A549 (cell line): ENCODE data around the gene GJA3. TPM values are rescaled to one million over a fixed set of nuclear protein-coding genes. Genes with fewer than 3 reads are reported as not detected.

Experiments used
- ATAC-seq, 2 experiments: fragments of 200-7000 bp in 1 of 2; fragments of >200 bp in 1 of 2; cut with Nextera tagmentation in 1 of 2; cut with Tn5 transposase in 1 of 2; 3 replicates each; pipeline versions ENCODE4 v1.8.0 to v1.9.1; 2018 to 2020; ENCODE audit warnings: mild to moderate bottlenecking in 1 of 2, moderate library complexity in 1 of 2
- CTCF ChIA-PET: fragments of 300-600 bp; sonication (Branson Sonifier 250); formaldehyde crosslinking; extraction: SDS; loops from one replicate; lab custom pipeline; 2021; ENCODE audit warnings: antibody characterized with exemption, inconsistent platforms; lab: Yijun Ruan, JAX
- POLR2A ChIA-PET: fragments of 350-600 bp; formaldehyde crosslinking; extraction: SDS; loops from one replicate; lab custom pipeline; 2021; ENCODE audit warnings: antibody characterized with exemption, inconsistent platforms; lab: Yijun Ruan, JAX
- DNase-seq, 2 experiments: peaks; one replicate each; pipeline versions ENCODE4 v3.0.0 to v3.0.0-alpha.2; 2011 to 2016; ENCODE audit warnings: low read depth in 1 of 2, low spot score in 1 of 2
- FAIRE-seq: peaks from 2 replicates; lab custom pipeline; 2011; peaks lifted over from hg19 to GRCh38; lab: Jason Lieb, UNC
- H3K27ac ChIP-seq, 2 experiments: fragments of >200 bp; sonication (Bioruptor Twin); formaldehyde crosslinking; 3 replicates each; pipeline ENCODE4 v1.5.1; 2016 to 2017
- H3K4me1 ChIP-seq: fragments of >200 bp; sonication (Bioruptor Twin); formaldehyde crosslinking; 3 replicates; pipeline ENCODE4 v1.6.1; 2016
- H3K4me2 ChIP-seq: fragments of >200 bp; sonication (Bioruptor Twin); formaldehyde crosslinking; 3 replicates; pipeline ENCODE4 v1.6.1; 2016
- H3K4me3 ChIP-seq: fragments of >200 bp; sonication (Bioruptor Twin); formaldehyde crosslinking; 3 replicates; pipeline ENCODE4 v1.5.1; 2016
- H3K9me3 ChIP-seq: fragments of >200 bp; sonication (Bioruptor Twin); formaldehyde crosslinking; 3 replicates; pipeline ENCODE4 v1.6.1; 2016
- CBX8 ChIP-seq: fragments of 200-600 bp; sonication (generic); IDR thresholded peaks from 2 replicates; pipeline ENCODE4 v1.6.1; 2016
- CHD2 ChIP-seq: fragments of 150-350 bp; IDR thresholded peaks from 2 replicates; pipeline ENCODE4 v1.6.1; 2014; ENCODE audit warnings: low read length; ENCODE audit not compliant: partially characterized antibody
- CHD4 ChIP-seq: fragments of 200-600 bp; sonication (generic); IDR thresholded peaks from 2 replicates; pipeline ENCODE4 v1.6.1; 2016; ENCODE audit warnings: antibody characterized with exemption, mild to moderate bottlenecking, borderline replicate concordance
- E2F6 ChIP-seq: IDR thresholded peaks from 2 replicates; pipeline ENCODE4 v1.6.1; 2012; ENCODE audit warnings: low read depth, borderline replicate concordance
- EHMT2 ChIP-seq: fragments of 200-600 bp; sonication (generic); IDR thresholded peaks from 2 replicates; pipeline ENCODE4 v1.6.1; 2016; ENCODE audit warnings: antibody characterized with exemption, low read depth, mild to moderate bottlenecking, moderate library complexity
- FOSL2 ChIP-seq, 2 experiments: fragments of 450-650 bp in 1 of 2; fragments of >200 bp in 1 of 2; sonication (Bioruptor Twin) in 1 of 2; formaldehyde crosslinking; IDR thresholded peaks; 2 replicates each; pipeline versions ENCODE4 v1.5.0 to v1.6.1; 2016 to 2020; ENCODE audit warnings: mild to moderate bottlenecking in 1 of 2, moderate library complexity in 1 of 2
- FOXS1 ChIP-seq: fragments of 250-450 bp; sonication (Bioruptor Pico); IDR thresholded peaks from 2 replicates; pipeline ENCODE4 v1.5.0; 2020; ENCODE audit warnings: mild to moderate bottlenecking, moderate library complexity
- GATA3 ChIP-seq: IDR thresholded peaks from 2 replicates; pipeline ENCODE4 v1.6.1; 2012; ENCODE audit warnings: borderline replicate concordance
- JUN ChIP-seq, 2 experiments: fragments of >200 bp; sonication (Bioruptor Twin); formaldehyde crosslinking; IDR thresholded peaks; 2 replicates in 1 of 2; 3 replicates in 1 of 2; pipeline ENCODE4 v1.6.1; 2016 to 2017
- KDM5A ChIP-seq: fragments of 200-600 bp; sonication (generic); IDR thresholded peaks from 2 replicates; pipeline ENCODE4 v1.6.1; 2016; ENCODE audit warnings: antibody characterized with exemption, mild to moderate bottlenecking
- NFE2L2 ChIP-seq: fragments of 150-350 bp; conservative IDR thresholded peaks from 2 replicates; pipeline ENCODE4 v1.6.1; 2014; ENCODE audit warnings: low read length
- NPAS2 ChIP-seq: fragments of 250-450 bp; sonication (Bioruptor Pico); IDR thresholded peaks from 2 replicates; pipeline ENCODE4 v1.8.0; 2022; ENCODE audit warnings: mild to moderate bottlenecking, moderate library complexity, borderline replicate concordance
- PHF8 ChIP-seq: fragments of 200-600 bp; sonication (generic); IDR thresholded peaks from 2 replicates; pipeline ENCODE4 v1.6.1; 2016; ENCODE audit warnings: low read depth, mild to moderate bottlenecking, antibody characterized with exemption, moderate library complexity, borderline replicate concordance
- POLR2A ChIP-seq: IDR thresholded peaks from 2 replicates; pipeline ENCODE4 v1.6.1; 2012; ENCODE audit warnings: mild to moderate bottlenecking, low read length
- POLR2AphosphoS2 ChIP-seq: conservative IDR thresholded peaks from 2 replicates; pipeline ENCODE4 v1.6.1; 2012; ENCODE audit warnings: low read length, improper control_type of control experiment, inconsistent platforms
- RCOR1 ChIP-seq: fragments of 150-350 bp; IDR thresholded peaks from 2 replicates; pipeline ENCODE4 v1.6.1; 2014; ENCODE audit warnings: antibody characterized with exemption, low read length, low read depth
- SREBF2 ChIP-seq: fragments of 450-650 bp; IDR thresholded peaks from 2 replicates; pipeline ENCODE4 v1.6.1; 2014; ENCODE audit warnings: mild to moderate bottlenecking, moderate library complexity
- TFCP2L1 ChIP-seq: fragments of 250-450 bp; sonication (Bioruptor Pico); IDR thresholded peaks from 2 replicates; pipeline ENCODE4 v1.5.0; 2021; ENCODE audit warnings: mild to moderate bottlenecking
- TP53 ChIP-seq: fragments of 250-450 bp; sonication (Bioruptor Pico); IDR thresholded peaks from 2 replicates; pipeline ENCODE4 v1.5.0; 2021; ENCODE audit warnings: mild to moderate bottlenecking, moderate library complexity
- USF2 ChIP-seq: fragments of 450-650 bp; IDR thresholded peaks from 2 replicates; pipeline ENCODE4 v1.6.1; 2014; ENCODE audit warnings: antibody characterized with exemption
- ZNF302 ChIP-seq: fragments of 250-450 bp; sonication (Bioruptor Pico); IDR thresholded peaks from 2 replicates; pipeline ENCODE4 v1.9.0; 2021; ENCODE audit warnings: inconsistent platforms, mild to moderate bottlenecking, moderate library complexity
- WGBS: methylation state at CpG from one replicate; pipeline ENCODE4 v1.1.6; 2017; ENCODE audit errors: missing lambda C conversion rate; 5-methylcytosine and 5-hydroxymethylcytosine counted together
- polyA plus RNA-seq, 4 experiments: library from polyadenylated mRNA; depleted of rRNA in 3 of 4; stranded (reverse); fragments of >200 nt; fragmentation: RNase III in 1 of 4; extraction: RNeasy Plus Mini Kit Qiagen cat#74134 plus additional on column Dnase treatment in 1 of 4; gene quantifications; 2 replicates in 3 of 4; 3 replicates in 1 of 4; pipeline ENCODE4 v1.2.3, GENCODE V29; 2011 to 2017
- TF ChIP-seq, protein P1 (sequence below): fragments of 150-350 bp; IDR thresholded peaks from 2 replicates; pipeline ENCODE4 v1.6.1; 2014; ENCODE audit warnings: low read depth, mild to moderate bottlenecking, low read length
- TF ChIP-seq, protein P2 (sequence below): fragments of 250-450 bp; sonication (Bioruptor Pico); IDR thresholded peaks from 2 replicates; pipeline ENCODE4 v1.5.0; 2020; ENCODE audit warnings: low read depth, mild to moderate bottlenecking, moderate library complexity

Gene GJA3
- polyA plus RNA-seq, 2 of the 4 experiments (the other 2 are of a cell fraction) = 0.06 to 0.19 TPM

- H3K4me2 ChIP-seq = no peak overlapping the region
- DNase-seq (no peak), ATAC-seq (no peak), FAIRE-seq (no peak)
- ChIA-PET CTCF (interaction anchor here (0.7 to 1.2 kb wide), 2 partner anchors 31 to 36 kb away, joined by 3 read pairs; no protein-coding TSS in a partner anchor), POLR2A (no interaction called here)
- no peak overlapping the region for H3K27ac ChIP-seq
- no peaks in the 10 kb centered on the region for H3K9me3 ChIP-seq
- WGBS = 54% methylated on average over 9 of the region's 10 CpGs
- TF ChIP-seq SREBF2 = no peak
- no peak for TF ChIP-seq GATA3
- no peak for TF ChIP-seq NPAS2
- TF ChIP-seq FOSL2 (IDR thresholded peaks at IDR 0.05) = no peak
- TF ChIP-seq FOSL2 (CRISPR knock-in tag; IDR thresholded peaks at IDR 0.05) = no peak
- TF ChIP-seq KDM5A = no peak
- TF ChIP-seq JUN (IDR thresholded peaks at IDR 0.05) = no peak
- no peak for TF ChIP-seq TFCP2L1 (CRISPR knock-in tag)
- H3K4me1 ChIP-seq = 0 out of 3 replicates have a peak, but pooled peaks cover 1% of the 10 kb centered on the region
- H3K4me3 ChIP-seq = no peak overlapping the region
Measured at GRCh38 chr13:20132052-20132634, 28.7 kb downstream of the GJA3 start.

- Histone ChIP-seq H3K4me1 (0 out of 3 replicates have a peak, but pooled peaks cover 5% of the 10 kb centered on the region), H3K27ac (no peak overlapping the region), H3K4me2 (no peak overlapping the region)
- CTCF ChIA-PET = interaction anchor here (0.7 to 1.2 kb wide), 3 partner anchors 32 to 35 kb away, joined by 3 to 4 read pairs (median 3); no protein-coding TSS in a partner anchor
- FAIRE-seq (no peak), ATAC-seq (no peak)
- 48% methylated on average over 11 of the region's 11 CpGs for WGBS
- TF ChIP-seq, protein P1, sequence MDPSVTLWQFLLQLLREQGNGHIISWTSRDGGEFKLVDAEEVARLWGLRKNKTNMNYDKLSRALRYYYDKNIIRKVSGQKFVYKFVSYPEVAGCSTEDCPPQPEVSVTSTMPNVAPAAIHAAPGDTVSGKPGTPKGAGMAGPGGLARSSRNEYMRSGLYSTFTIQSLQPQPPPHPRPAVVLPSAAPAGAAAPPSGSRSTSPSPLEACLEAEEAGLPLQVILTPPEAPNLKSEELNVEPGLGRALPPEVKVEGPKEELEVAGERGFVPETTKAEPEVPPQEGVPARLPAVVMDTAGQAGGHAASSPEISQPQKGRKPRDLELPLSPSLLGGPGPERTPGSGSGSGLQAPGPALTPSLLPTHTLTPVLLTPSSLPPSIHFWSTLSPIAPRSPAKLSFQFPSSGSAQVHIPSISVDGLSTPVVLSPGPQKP = no peak
- TF ChIP-seq ZNF302 (no peak), PHF8 (no peak), CHD2 (no peak), TFCP2L1 (CRISPR knock-in tag) (no peak), E2F6 (no peak), USF2 (no peak), RCOR1 (no peak), POLR2AphosphoS2 (no peak), POLR2A (no peak), TP53 (CRISPR knock-in tag) (no peak), CHD4 (no peak), NFE2L2 (no peak), EHMT2 (no peak), CBX8 (no peak), FOXS1 (CRISPR knock-in tag) (no peak), JUN (IDR thresholded peaks at IDR 0.05) (no peak)
- TF ChIP-seq, protein P2, sequence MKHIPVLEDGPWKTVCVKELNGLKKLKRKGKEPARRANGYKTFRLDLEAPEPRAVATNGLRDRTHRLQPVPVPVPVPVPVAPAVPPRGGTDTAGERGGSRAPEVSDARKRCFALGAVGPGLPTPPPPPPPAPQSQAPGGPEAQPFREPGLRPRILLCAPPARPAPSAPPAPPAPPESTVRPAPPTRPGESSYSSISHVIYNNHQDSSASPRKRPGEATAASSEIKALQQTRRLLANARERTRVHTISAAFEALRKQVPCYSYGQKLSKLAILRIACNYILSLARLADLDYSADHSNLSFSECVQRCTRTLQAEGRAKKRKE (CRISPR knock-in tag) = no peak
- TF ChIP-seq, all 56 proteins: peak for 0
- DNase-seq = no peak
- H3K4me3 ChIP-seq = no peak overlapping the region
- H3K9me3 ChIP-seq = no peaks in the 10 kb centered on the region
- POLR2A ChIA-PET = no interaction called here
Measured at GRCh38 chr13:20131057-20131832, 29.6 kb downstream of the GJA3 start.
